ENCODE measurements around the gene PAK1IP1.

PAK1IP1 gene

DNA sequence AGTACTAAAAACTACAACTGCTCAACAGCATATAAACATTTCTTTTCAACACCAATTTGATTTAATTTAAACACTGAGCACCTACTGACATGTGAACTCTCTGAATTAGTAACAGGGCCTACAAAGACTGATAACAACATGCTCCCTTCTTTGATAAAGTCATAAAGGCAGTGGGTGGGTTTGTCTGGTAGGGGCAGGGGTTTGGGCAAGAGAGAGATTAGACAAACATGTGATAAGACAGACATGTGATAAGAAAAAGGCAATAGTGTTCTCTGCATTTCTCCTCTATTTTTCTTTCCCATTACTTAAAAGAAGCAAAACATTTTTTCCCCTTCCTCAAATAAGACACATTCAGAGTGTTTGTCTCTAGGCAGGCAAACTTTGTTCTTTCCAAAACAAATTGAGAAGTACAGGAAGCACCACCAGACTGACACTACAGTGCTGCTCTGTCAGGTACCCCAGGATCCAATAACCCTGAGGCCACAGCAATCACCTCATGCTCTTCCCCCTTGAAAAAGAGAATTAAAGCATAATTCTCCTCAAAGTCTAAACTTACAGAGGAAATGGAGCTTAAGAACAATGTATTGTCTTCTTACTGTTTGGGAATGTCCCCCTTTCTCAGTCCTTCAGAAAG is 12.3 kb upstream of the PAK1IP1 start:
- no peak overlapping the region for H3K27ac Mint-ChIP-seq
- H3K36me3 Mint-ChIP-seq = no peaks in the 10 kb centered on the region
- ATAC-seq (ENCODE audit: low read depth) = no peak

DNA sequence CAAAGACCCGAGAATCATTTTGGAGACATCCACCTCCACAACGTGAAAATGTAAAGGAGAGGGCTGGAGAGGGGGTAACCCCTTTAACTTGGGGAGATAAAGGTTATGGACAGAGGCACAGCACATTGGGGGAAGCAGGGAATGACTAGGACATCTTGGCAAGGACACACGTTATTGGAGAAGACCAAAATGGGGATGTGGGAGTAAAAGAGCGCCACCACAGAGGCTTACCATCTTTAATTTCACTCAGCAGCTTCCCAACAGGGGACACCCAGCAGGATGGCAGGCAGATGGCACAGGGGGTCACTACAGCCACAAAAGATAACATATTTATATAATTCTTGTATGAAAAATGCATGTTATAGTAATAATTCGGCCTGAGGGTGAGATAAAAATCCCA is 10.2 kb upstream of the PAK1IP1 start:
- Mint-ChIP-seq H3K36me3 (no peaks in the 10 kb centered on the region), H3K4me1 (peaks cover 3% of the 10 kb centered on the region), H3K4me3 (no peak overlapping the region), H3K27ac (no peak overlapping the region), H3K9me3 (no peaks in the 10 kb centered on the region), H3K27me3 (peaks cover 2% of the 10 kb centered on the region)
- DNase-seq (ENCODE audit: low spot score in 2 of 2) = no peak
- ATAC-seq (ENCODE audit: low read depth) = no peak

More for the DNA sequence above, 12.3 kb upstream of the PAK1IP1 start:
- Mint-ChIP-seq H3K4me1 (peaks cover 3% of the 10 kb centered on the region), H3K27me3 (peaks cover 2% of the 10 kb centered on the region), H3K4me3 (no peak overlapping the region), H3K9me3 (no peaks in the 10 kb centered on the region)
- no peak for DNase-seq (ENCODE audit: low spot score in 2 of 2)

DNA sequence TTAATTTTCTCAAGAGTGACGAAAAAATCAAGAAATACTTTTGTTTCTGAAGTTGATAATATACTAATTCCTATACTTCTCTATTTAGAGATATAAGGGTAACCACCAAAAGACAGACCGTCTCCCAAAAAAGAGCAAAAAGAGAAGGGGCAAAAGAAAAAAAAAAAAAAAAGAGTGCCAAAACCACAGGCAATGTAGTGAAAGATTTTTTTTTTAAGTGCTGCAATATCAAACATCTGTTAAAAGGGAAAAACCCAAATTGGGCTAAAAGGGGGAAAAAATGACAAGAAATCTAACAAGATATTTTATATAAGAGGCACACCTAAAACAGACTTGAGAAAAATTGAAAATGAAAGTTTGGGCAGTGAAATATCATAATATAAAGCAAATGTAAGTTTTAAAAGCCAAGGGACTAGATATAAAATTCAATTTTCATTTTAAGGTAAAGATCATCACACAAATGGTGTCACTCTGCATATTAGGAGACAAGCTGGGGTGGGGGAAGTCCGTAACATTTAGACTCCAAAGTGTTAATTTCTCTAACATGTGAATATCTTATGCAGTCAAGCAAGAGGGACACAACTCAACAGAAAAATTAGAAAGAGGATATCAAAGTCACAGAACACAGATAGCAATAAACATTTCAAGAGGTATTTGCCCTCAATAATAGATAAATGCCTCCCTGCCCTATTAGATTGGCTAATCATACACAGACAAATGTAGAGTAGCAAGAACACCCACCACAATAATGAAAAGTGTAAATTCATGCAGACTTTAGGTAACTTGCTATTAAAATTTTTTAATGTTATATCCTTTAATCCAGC is 9.5 kb upstream of the PAK1IP1 start:
- Mint-ChIP-seq H3K27ac (no peak overlapping the region), H3K9me3 (no peaks in the 10 kb centered on the region), H3K36me3 (no peaks in the 10 kb centered on the region), H3K27me3 (peaks cover 2% of the 10 kb centered on the region), H3K4me3 (no peak overlapping the region), H3K4me1 (peaks cover 3% of the 10 kb centered on the region)
- DNase-seq (ENCODE audit: low spot score in 2 of 2) = no peak
- no peak for ATAC-seq (ENCODE audit: low read depth)

DNA sequence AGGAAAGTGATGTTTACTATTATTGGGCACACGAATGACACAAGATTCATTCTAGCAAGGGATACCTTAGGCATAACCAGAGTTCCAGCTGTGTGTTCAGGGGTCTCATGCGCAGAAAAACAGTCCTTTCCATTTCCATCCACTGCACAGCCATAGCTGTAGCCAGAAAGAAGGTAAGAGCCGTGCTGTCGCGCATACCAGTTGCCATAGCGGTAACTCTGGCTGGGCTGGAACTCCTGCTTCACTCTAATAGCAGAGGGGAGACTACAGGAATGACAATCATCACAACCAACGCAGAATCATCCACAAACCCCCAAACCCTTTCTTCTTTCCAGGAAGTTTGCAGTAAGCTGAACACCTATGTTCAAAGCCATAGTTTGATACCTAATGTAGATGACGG is 7.9 kb upstream of the PAK1IP1 start:
- no peaks in the 10 kb centered on the region for H3K9me3 Mint-ChIP-seq
- H3K4me1 Mint-ChIP-seq = peaks cover 3% of the 10 kb centered on the region
- no peak overlapping the region for H3K27ac Mint-ChIP-seq
- no peaks in the 10 kb centered on the region for H3K36me3 Mint-ChIP-seq
- DNase-seq (ENCODE audit: low spot score in 2 of 2) (no peak), ATAC-seq (ENCODE audit: low read depth) (no peak)
- peaks cover 2% of the 10 kb centered on the region for H3K27me3 Mint-ChIP-seq
- H3K4me3 Mint-ChIP-seq = no peak overlapping the region

DNA sequence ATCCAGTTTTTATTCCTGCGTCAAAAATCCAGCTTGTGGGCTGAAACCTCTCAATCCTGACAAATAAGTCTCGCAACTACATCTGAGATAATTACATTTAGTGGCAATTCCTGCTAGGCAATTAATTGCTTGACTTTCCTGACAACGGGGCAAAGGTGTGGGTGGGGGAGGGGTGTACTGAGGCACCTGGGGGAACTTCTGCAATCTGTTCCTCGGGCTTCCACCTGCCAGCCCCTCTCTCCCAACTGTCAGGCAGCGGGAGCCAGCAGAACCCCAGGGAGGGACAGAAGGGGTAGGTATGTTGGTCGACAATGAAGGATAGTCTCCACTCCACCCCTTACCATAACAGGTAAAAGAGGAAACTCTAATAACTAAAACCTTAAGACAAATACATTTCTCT is 7.2 kb upstream of the PAK1IP1 start:
- DNase-seq (ENCODE audit: low spot score in 2 of 2) (no peak), ATAC-seq (ENCODE audit: low read depth) (no peak)
- no peaks in the 10 kb centered on the region for H3K36me3 Mint-ChIP-seq
- H3K27ac Mint-ChIP-seq = no peak overlapping the region
- H3K27me3 Mint-ChIP-seq = peaks cover 2% of the 10 kb centered on the region
- peaks cover 3% of the 10 kb centered on the region for H3K4me1 Mint-ChIP-seq
- H3K9me3 Mint-ChIP-seq = no peaks in the 10 kb centered on the region
- no peak overlapping the region for H3K4me3 Mint-ChIP-seq

DNA sequence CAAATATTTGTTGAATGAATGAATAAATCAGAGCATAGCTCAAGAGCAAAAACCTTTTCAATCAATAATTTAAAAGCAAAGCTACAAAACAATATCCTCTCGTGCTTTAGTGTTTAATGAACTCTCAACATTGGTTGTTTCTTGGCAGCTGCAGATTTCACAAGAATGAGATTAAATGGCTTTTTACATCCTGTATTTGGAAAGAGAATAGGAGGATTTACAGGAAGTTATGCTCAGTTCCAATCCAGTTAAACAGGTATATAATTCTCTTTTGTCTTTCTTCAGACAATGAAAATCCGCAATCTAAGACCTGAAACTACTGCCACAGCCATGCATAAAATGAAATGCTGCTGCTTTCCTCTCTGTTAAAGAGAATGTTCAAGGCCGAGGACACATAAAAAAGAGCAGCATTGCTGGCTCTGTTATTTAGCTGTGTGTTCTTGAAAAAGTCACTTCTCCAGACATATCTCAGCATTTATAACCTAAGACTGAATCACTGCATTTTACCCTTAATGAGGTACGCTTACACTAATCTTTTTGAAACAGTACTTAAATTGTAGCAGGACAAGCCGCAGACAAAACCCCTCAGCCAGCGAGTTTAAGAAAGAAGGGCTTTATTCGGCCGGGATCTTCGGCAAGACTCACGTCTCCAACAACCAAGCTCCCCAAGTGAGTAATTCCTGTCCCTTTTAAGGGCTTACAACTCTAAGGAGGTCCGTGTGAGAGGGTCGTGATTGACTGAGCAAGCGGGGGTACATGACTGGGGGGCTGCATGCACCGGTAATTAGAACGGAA is 3.9 kb upstream of the PAK1IP1 start:
- H3K36me3 Mint-ChIP-seq = no peaks in the 10 kb centered on the region
- H3K27me3 Mint-ChIP-seq = no peaks in the 10 kb centered on the region
- ATAC-seq (ENCODE audit: low read depth) (no peak), DNase-seq (ENCODE audit: low spot score in 2 of 2) (no peak)
- H3K9me3 Mint-ChIP-seq = no peaks in the 10 kb centered on the region
- H3K4me1 Mint-ChIP-seq = peaks cover 12% of the 10 kb centered on the region
- H3K27ac Mint-ChIP-seq = no peak overlapping the region
- H3K4me3 Mint-ChIP-seq = no peak overlapping the region

DNA sequence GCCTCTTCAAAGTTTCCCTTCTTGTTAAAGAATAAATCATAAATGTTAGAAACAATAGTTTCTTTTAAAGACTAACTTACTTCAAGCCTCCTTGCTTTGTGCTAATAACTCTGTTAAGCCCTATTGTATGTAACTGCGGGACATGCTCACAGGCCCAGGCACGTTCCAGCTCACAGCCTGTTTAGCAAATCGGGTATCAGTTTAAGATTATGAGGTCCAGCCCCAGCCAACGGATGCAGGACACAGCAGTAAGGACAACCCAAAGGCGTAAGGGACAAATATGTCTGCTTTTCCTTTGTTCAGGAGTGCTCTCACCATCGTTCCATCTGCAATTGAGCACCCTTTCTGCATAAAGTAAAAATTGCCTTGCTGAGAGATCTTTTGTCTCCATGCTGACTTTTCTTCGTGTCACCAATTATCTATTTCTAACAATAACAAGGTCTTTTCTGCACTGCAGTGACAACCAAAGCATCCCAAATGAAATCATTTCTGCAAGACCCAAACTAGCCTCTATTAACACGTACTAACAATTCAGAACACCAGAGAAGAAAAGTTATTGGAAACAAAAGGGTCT is 1.7 kb upstream of the PAK1IP1 start:
- peaks cover 3% of the 10 kb centered on the region for H3K36me3 Mint-ChIP-seq
- DNase-seq (ENCODE audit: low spot score in 2 of 2) (no peak), ATAC-seq (ENCODE audit: low read depth) (no peak)
- peak overlapping the region; percentile 77 for H3K4me3 Mint-ChIP-seq
- H3K27me3 Mint-ChIP-seq = no peaks in the 10 kb centered on the region
- H3K4me1 Mint-ChIP-seq = peaks cover 18% of the 10 kb centered on the region
- no peak overlapping the region for H3K27ac Mint-ChIP-seq
- no peaks in the 10 kb centered on the region for H3K9me3 Mint-ChIP-seq

DNA sequence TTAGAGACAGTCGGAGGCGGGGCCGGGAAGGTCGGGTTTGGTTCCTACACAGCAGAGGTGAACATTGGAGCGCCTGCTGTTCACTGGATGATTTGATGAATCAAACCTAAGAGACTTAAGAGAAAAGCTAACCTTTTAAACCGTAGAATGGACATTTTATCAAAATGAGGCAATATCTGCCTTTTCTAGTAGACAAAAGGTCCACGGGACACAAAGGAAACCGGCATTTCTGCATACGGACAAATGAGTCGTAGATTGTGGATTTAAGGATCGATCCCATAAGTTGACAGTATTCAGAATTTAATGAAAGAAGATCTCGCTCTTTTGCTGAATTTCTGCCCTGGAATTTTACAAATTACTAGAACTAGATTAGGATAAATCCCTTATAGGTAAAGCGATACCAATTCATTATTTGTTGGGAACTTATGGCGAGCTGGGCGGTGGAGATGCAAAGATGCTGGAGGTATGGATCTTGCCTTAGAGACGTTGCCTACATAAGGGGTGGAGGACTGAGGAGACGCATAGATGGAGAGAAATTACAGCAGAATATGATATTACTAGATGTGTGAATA is 400 bp downstream of the PAK1IP1 start:
- Mint-ChIP-seq H3K27ac (peak overlapping the region; percentile 100), H3K4me3 (peak overlapping the region; percentile 96), H3K27me3 (no peaks in the 10 kb centered on the region), H3K4me1 (peaks cover 20% of the 10 kb centered on the region), H3K9me3 (no peaks in the 10 kb centered on the region), H3K36me3 (peaks cover 9% of the 10 kb centered on the region)
- ATAC-seq (ENCODE audit: low read depth) (no peak), DNase-seq (ENCODE audit: low spot score in 2 of 2) (no peak)

DNA sequence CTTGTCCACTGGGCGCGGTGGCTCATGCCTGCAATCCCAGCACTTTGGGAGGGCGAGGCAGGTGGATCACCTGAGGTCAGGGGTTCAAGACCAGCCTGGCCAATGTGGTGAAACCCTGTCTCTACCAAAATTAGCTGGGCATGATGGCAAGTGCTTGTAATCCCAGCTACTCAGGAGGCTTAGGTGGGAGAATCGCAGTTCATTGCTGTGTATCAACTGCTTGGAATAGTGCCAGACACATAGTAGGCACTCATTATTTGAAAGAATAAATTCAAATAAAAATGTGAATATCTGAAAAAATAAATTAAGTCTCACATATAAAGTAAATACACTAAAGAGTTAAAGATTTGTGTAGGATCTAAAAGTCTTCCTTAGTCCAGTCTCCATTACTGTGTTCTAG is 1.9 kb downstream of the PAK1IP1 start:
- DNase-seq (ENCODE audit: low spot score in 2 of 2) = no peak
- Mint-ChIP-seq H3K36me3 (peaks cover 21% of the 10 kb centered on the region), H3K4me1 (peaks cover 29% of the 10 kb centered on the region), H3K27ac (no peak overlapping the region), H3K9me3 (no peaks in the 10 kb centered on the region), H3K4me3 (no peak overlapping the region), H3K27me3 (no peaks in the 10 kb centered on the region)
- ATAC-seq (ENCODE audit: low read depth) = no peak

DNA sequence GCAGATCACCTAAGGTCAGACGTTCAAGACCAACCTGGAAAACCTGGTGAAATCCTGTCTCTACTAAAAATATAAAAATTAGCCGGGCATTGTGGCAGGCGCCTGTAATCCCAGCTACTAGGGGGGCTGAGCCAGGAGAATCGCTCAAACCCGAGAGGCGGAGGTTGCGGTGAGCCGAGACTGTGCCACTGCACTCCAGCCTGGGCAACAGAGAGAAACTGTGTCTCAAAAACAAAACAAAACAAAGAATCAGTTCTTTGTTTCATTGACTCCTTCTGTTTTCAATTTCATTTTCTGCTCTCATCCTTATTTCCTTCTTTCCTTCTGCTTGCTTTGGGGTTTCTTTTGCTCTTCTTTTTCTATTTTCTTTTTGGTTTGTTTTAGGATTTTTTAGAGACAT is 19.2 kb downstream of the PAK1IP1 start:
- peaks cover 2% of the 10 kb centered on the region for H3K9me3 Mint-ChIP-seq
- H3K4me3 Mint-ChIP-seq = no peak overlapping the region
- ATAC-seq (ENCODE audit: low read depth) (no peak), DNase-seq (ENCODE audit: low spot score in 2 of 2) (no peak)
- H3K27me3 Mint-ChIP-seq = no peaks in the 10 kb centered on the region
- no peaks in the 10 kb centered on the region for H3K4me1 Mint-ChIP-seq
- H3K36me3 Mint-ChIP-seq = peaks cover 2% of the 10 kb centered on the region
- no peak overlapping the region for H3K27ac Mint-ChIP-seq

DNA sequence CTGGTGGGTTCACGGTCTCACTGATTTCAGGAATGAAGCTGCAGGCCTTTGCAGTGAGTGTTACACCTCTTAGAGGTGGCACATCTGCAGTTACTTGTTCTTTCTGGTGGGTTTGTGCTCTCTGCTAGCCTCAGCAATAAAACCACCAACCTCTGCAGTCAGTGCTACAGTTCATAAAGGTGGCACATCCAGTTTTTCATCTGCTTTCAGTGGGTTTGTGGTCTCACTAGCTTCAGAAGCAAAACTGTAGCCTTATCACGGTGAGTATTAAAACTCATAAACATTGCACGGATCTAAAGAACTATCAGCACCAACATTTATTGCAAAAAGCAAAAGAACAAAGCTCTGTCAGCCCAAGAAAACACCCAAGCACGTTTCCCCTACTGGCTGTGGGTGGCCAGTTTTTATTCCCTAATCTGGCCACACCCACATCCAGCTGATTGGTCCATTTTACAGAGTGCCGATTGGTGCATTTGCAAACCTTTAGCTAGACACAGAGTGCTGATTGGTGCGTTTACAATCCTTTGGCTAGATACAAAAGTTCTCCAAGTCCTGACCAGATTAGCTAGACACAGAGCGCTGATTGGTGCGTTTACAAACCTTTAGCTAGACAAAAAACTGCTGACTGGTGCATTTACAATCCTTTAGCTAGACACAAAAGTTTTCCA is 24.7 kb downstream of the PAK1IP1 start:
- H3K4me1 Mint-ChIP-seq = peaks cover 14% of the 10 kb centered on the region
- ATAC-seq (ENCODE audit: low read depth) = peak; percentile 37

DNA sequence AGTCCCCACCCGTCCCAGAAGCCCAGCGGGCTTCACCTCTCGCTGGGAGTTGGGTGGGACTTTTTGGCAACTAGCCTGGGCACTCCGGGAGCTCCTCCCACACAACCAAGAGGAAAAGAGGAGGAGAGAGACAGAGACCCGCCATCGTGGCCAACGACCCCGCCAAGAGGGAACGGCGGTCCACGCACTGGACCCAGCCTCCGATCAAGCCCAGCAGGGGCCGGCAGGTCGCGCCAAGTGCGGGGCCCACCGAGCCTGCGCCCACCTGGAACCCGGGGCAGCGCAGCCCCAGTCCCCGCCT is 25.1 kb downstream of the PAK1IP1 start:
- peaks cover 2% of the 10 kb centered on the region for H3K36me3 Mint-ChIP-seq
- H3K27ac Mint-ChIP-seq = peak overlapping the region; percentile 35
- no peak for ATAC-seq (ENCODE audit: low read depth)
- peaks cover 14% of the 10 kb centered on the region for H3K4me1 Mint-ChIP-seq
- H3K4me3 Mint-ChIP-seq = peak overlapping the region; percentile 95
- H3K9me3 Mint-ChIP-seq = peaks cover 2% of the 10 kb centered on the region
- DNase-seq (ENCODE audit: low spot score in 2 of 2) = no peak
- no peaks in the 10 kb centered on the region for H3K27me3 Mint-ChIP-seq

More for the DNA sequence above, 24.7 kb downstream of the PAK1IP1 start:
- Mint-ChIP-seq H3K27ac (peak overlapping the region; percentile 35), H3K36me3 (peaks cover 2% of the 10 kb centered on the region), H3K27me3 (no peaks in the 10 kb centered on the region), H3K4me3 (peak overlapping the region; percentile 79), H3K9me3 (peaks cover 2% of the 10 kb centered on the region)
- peak; percentile 15 to 20 for DNase-seq (ENCODE audit: low spot score in 2 of 2)

DNA sequence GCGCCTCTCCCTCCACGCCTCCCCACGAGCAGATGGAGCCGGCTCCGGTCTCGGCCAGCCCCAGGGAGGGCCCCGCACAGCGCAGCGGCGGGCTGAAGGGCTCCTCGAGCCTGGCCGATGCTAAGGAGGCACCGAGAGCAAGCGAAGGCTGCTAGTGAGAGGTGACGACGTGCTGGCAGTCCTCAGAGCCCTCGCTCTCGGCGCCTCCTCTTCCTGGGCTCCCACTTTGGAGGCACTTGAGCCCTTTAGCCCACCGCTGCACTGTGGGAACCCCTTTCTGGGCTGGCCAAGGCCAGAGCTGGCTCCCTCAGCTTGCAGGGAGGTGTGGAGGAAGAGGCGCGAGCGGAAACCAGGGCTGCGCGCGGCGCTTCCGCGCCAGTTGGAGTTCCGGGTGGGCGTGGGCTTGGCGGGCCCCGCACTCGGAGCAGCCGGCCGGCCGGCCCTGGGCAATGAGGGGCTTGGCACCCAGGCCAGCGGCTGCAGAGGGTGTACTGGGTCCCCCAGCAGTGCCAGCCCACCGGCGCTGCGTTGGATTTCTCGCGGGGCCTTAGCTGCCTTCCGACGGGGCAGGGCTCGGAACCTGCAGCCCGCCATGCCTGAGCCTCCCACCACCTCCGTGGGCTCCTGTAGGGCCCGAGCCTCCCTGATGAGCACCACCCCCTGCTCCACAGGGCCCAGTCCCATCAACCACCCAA is 25.6 kb downstream of the PAK1IP1 start:
- H3K27me3 Mint-ChIP-seq = no peaks in the 10 kb centered on the region
- DNase-seq (ENCODE audit: low spot score in 2 of 2) = peak; percentile 40 to 47
- H3K9me3 Mint-ChIP-seq = peaks cover 2% of the 10 kb centered on the region
- peaks cover 4% of the 10 kb centered on the region for H3K36me3 Mint-ChIP-seq
- peak overlapping the region; percentile 60 for H3K27ac Mint-ChIP-seq
- H3K4me1 Mint-ChIP-seq = peaks cover 16% of the 10 kb centered on the region
- ATAC-seq (ENCODE audit: low read depth) = peak; percentile 49
- peak overlapping the region; percentile 95 for H3K4me3 Mint-ChIP-seq

Data from memory B cell (primary cell).